Measurements from ENCODE around the gene CKMT1A.
"Not testable (repeated sequence)": the region's sequence is repeated elsewhere in the genome, so short reads cannot be mapped to it uniquely, and the experiment has no call there.

The CKMT1A gene

GRCh38 chr15:43693148-43694022, at the start of gene CKMT1A:
CKMT1A (plus strand) TSS chr15:43693859; CDS start chr15:43694051, 192 bp downstream.
- not testable (repeated sequence) for DNase-seq (ENCODE audit: low read depth)

GRCh38 chr15:43648649-43649429, 44.8 kb upstream of the CKMT1A start, which contains the start of gene CATSPER2:
CATSPER2 (minus strand) TSS chr15:43648844; CDS start chr15:43648061, 783 bp downstream.
- no peak for DNase-seq (ENCODE audit: low read depth)

- not testable (repeated sequence) for DNase-seq (ENCODE audit: low read depth)
These were observed 44.2 kb upstream of the CKMT1A start for GRCh38 chr15:43649430-43649926.

- DNase-seq (ENCODE audit: low read depth), result not testable (repeated sequence)
These were observed 33.9 kb upstream of the CKMT1A start for GRCh38 chr15:43659727-43660126.

GRCh38 chr15:43662293-43662692, 31.4 kb upstream of the CKMT1A start:
- DNase-seq (ENCODE audit: low read depth), result not testable (repeated sequence)

- DNase-seq (ENCODE audit: low read depth), result not testable (repeated sequence)
These were observed 30.3 kb upstream of the CKMT1A start for GRCh38 chr15:43663333-43663732.

GRCh38 chr15:43666177-43666576, 27.5 kb upstream of the CKMT1A start:
- not testable (repeated sequence) for DNase-seq (ENCODE audit: low read depth)

GRCh38 chr15:43674175-43674574, 19.5 kb upstream of the CKMT1A start:
- not testable (repeated sequence) for DNase-seq (ENCODE audit: low read depth)

GRCh38 chr15:43689604-43690301, 3.9 kb upstream of the CKMT1A start:
- DNase-seq (ENCODE audit: low read depth), result not testable (repeated sequence)

GRCh38 chr15:43692679-43693078, 980 bp upstream of the CKMT1A start:
- not testable (repeated sequence) for DNase-seq (ENCODE audit: low read depth)

- DNase-seq (ENCODE audit: low read depth), result no peak
These were observed 8.5 kb downstream of the CKMT1A start for GRCh38 chr15:43702174-43702573.

GRCh38 chr15:43702701-43703424, 9.2 kb downstream of the CKMT1A start:
- DNase-seq (ENCODE audit: low read depth), result no peak

- DNase-seq (ENCODE audit: low read depth), result not testable (repeated sequence)
These were observed 16.9 kb downstream of the CKMT1A start for GRCh38 chr15:43710431-43711131.

- no peak for DNase-seq (ENCODE audit: low read depth)
These were observed 29.5 kb downstream of the CKMT1A start for GRCh38 chr15:43723151-43723550.

GRCh38 chr15:43726306-43726705, 32.6 kb downstream of the CKMT1A start:
- DNase-seq (ENCODE audit: low read depth), result not testable (repeated sequence)

- DNase-seq (ENCODE audit: low read depth), result peak; percentile 37
These were observed 34.5 kb downstream of the CKMT1A start for GRCh38 chr15:43728053-43728725.

GRCh38 chr15:43735416-43735815, 41.8 kb downstream of the CKMT1A start:
- no peak for DNase-seq (ENCODE audit: low read depth)

GRCh38 chr15:43746245-43746902, 52.7 kb downstream of the CKMT1A start, which contains the start of gene PDIA3:
PDIA3 (plus strand) TSS chr15:43746438; CDS start chr15:43746540, 102 bp downstream.
- DNase-seq (ENCODE audit: low read depth), result not testable (repeated sequence)

GRCh38 chr15:43746903-43747309, 53.2 kb downstream of the CKMT1A start:
- not testable (repeated sequence) for DNase-seq (ENCODE audit: low read depth)
